GM12801 (cell line): ENCODE data around the gene PDCD2L.

Experiments
- TF ChIP-seq, protein P1 (sequence below): IDR thresholded peaks from one replicate; pipeline ENCODE4 v1.5.1; 2011; ENCODE audit warnings: control low read depth; ENCODE audit not compliant: insufficient read length; ENCODE audit errors: extremely low read depth

The PDCD2L gene

DNA sequence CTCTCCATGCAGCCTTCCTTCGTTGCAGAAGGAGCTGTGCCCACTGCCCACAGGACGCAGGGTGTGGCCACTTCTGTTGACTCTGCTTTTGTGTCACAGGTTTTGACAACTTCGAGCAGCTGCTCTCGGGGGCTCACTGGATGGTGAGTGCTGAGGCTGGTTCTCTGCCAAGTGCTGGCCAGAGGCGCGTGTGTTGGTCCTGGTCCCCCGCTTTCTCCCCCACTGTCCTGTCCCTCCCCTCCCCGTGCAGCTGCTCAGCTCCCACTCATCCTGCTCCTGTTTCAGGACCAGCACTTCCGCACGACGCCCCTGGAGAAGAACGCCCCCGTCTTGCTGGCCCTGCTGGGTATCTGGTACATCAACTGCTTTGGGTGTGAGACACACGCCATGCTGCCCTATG is 10.6 kb upstream of the PDCD2L start:
- TF ChIP-seq, protein P1, sequence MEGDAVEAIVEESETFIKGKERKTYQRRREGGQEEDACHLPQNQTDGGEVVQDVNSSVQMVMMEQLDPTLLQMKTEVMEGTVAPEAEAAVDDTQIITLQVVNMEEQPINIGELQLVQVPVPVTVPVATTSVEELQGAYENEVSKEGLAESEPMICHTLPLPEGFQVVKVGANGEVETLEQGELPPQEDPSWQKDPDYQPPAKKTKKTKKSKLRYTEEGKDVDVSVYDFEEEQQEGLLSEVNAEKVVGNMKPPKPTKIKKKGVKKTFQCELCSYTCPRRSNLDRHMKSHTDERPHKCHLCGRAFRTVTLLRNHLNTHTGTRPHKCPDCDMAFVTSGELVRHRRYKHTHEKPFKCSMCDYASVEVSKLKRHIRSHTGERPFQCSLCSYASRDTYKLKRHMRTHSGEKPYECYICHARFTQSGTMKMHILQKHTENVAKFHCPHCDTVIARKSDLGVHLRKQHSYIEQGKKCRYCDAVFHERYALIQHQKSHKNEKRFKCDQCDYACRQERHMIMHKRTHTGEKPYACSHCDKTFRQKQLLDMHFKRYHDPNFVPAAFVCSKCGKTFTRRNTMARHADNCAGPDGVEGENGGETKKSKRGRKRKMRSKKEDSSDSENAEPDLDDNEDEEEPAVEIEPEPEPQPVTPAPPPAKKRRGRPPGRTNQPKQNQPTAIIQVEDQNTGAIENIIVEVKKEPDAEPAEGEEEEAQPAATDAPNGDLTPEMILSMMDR = no peak

DNA sequence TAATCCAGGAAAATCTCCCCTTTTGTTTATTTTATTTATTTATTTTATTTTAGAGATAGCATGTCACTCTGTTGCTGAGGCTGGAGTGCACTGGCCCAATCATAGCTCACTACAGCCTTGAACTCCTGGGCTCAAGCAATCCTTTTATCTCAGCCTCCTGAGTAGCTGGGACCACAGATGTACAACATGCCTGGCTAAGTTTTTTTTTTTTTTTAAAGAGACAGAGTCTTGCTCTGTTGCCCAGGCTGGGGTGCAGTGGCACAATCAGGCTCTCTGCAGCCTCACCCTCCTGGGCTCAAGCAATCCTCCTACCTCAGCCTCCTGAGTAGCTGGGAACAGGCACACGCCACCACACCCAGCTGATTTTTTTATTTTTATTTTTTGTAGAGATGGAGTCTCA is 6.3 kb upstream of the PDCD2L start:
- TF ChIP-seq, protein P1 = no peak

DNA sequence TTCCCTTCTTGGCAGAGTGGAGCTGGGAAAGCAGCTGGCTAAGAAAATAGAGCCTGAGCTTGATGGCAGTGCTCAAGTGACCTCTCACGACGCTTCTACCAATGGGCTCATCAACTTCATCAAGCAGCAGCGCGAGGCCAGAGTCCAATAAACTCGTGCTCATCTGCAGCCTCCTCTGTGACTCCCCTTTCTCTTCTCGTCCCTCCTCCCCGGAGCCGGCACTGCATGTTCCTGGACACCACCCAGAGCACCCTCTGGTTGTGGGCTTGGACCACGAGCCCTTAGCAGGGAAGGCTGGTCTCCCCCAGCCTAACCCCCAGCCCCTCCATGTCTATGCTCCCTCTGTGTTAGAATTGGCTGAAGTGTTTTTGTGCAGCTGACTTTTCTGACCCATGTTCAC is 4.3 kb upstream of the PDCD2L start:
- TF ChIP-seq, protein P1 = no peak

DNA sequence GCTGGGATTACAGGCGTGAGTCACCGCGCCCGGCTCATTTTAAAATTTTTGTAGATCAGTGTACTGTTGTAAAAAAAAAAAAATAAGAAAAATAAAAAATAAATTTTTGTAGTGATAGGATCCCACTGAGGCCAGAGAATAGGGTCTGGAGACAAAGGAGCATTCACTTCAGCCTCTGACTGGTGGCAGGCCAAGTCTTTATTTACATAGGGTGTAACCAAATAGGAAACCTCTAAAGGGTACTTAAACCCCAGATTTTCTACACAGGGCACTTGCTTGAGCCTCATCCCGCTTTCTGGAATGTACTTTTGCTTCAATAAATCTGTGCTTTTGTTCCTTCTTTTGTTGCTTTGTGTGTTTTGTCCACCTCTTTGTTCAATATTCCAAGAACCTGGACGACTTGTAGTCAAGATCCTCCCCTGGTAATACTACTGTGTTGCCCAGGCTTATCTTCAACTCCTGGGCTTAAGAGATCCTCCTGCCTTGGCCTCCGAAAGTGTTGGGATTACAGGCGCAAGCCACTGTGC is 2.1 kb upstream of the PDCD2L start:
- TF ChIP-seq, protein P1 = no peak

DNA sequence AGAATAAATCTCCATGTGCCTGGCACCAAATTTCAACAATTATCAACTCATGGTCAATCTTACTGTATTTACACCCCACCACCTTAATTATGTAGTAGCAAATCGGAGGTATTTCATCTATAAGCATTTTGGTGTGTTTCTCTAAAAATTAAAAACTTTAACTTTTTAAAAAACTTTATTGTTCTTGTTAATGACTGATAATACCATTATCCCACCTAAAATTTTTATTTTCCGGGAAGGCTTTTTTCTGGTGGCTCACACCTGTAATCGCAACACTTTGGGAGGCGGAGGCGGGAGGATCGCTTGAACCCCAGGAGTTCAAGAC is 453 bp upstream of the PDCD2L start:
- TF ChIP-seq, protein P1 = no peak

DNA sequence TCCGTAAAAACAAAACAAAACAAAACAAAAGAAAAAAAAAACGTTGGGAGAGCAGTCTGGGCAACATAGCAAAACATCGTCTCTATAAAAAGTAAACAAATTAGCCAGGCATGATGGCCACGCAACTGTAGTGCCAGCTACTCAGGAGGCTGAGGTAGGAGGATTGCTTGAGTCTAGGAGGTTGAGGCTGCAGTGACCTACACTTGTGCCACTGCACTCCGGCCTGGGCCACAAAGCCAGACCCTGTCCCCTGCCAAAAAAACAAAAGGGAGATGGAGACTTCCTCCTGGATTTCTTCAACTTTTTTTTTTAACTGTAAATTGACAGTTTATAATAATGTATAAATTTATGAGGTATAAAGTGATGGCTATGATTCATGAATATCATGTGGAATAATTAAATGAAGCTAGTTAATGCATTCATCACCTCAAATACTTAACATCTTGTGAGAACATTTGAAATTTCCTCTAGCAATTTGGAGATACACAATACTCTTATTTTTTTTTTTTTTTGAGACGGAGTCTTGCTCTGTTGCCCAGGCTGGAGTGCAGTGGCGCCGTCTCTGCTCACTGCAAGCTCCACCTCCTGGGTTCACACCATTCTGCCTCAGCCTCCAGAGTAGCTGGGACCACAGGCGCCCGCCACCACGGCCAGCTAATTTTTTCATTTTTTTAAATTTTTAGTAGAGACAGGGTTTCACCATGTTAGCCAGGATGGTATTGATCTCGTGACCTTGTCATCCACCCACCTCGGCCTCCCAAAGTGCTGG is 1.9 kb downstream of the PDCD2L start:
- TF ChIP-seq, protein P1 = no peak

DNA sequence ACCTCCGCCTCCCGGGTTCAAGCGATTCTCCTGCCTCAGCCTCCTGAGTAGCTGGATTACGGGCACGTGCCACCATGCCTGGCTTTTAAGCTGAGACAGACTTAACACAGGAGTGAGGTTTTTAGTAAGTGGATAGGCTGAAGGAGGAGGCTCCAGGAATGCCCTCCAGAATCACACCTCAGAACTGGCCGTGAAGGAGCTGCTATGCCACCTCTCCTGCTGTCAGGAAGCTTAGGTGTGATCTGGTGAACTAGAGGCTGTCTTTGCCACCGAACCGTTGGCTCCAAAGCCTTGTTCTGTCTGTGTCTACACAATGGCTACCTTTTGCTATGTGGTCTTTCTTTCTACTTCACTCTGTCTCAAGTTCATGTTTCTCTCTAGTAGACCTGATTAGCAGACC is 4.2 kb downstream of the PDCD2L start:
- TF ChIP-seq, protein P1 = no peak
